IPS-18c (cell line): ENCODE measurements around the gene MYH6.

Experiments used
- H3K4me3 ChIP-seq: 2 replicates; pipeline ENCODE4 v1.7.0; 2013; ENCODE audit warnings: low read depth, mild to moderate bottlenecking, low read length, moderate library complexity; ENCODE audit not compliant: insufficient read depth
- H3K9me3 ChIP-seq: one replicate; pipeline ENCODE4 v1.6.1; 2013; ENCODE audit warnings: mild to moderate bottlenecking, low read length, moderate library complexity; ENCODE audit not compliant: control insufficient read depth, insufficient read depth

Gene MYH6

GRCh38 chr14:23344481-23344880 is 63.6 kb downstream of the MYH6 start:
- H3K4me3 ChIP-seq, result no peak overlapping the region

GRCh38 chr14:23339506-23340268 is 68.4 kb downstream of the MYH6 start:
- Histone ChIP-seq H3K4me3 (no peak overlapping the region), H3K9me3 (no peaks in the 10 kb centered on the region)

More at GRCh38 chr14:23344481-23344880, 63.6 kb downstream of the MYH6 start:
- no peaks in the 10 kb centered on the region for H3K9me3 ChIP-seq

GRCh38 chr14:23335623-23336022 is 72.5 kb downstream of the MYH6 start:
- Histone ChIP-seq H3K4me3 (no peak overlapping the region), H3K9me3 (no peaks in the 10 kb centered on the region)
